Ovary (tissue), 3 donors: Measurements from ENCODE around the gene PYGL.

ENCODE experiments used
- CTCF ChIP-seq, 3 donors: fragments of 450-650 bp in 2 of 3; fragments of 200-600 bp in 1 of 3; IDR thresholded peaks; one replicate each; pipeline versions ENCODE4 v1.5.1 to v1.8.0; 2016 to 2022; ENCODE audit warnings: antibody characterized with exemption in 3 of 3, mild to moderate bottlenecking in 1 of 3
- POLR2A ChIP-seq: fragments of 450-650 bp; IDR thresholded peaks from one replicate; pipeline ENCODE4 v1.6.1; 2017; ENCODE audit warnings: antibody characterized with exemption, mild to moderate bottlenecking, moderate library complexity
- donor health status: DM: no; HTN: no; CAD: no.

GRCh38 chr14:50985124-50985858 lies 41.0 kb upstream of the PYGL start:
- TF ChIP-seq CTCF (IDR thresholded peaks at IDR 0.05) (no peak), POLR2A (no peak)
